ENCODE measurements around the gene EFTUD2.

EFTUD2 gene

GRCh38 chr17:44887016-44887415 is 12.2 kb downstream of the EFTUD2 start:
- no peak for DNase-seq

GRCh38 chr17:44884941-44885340 is 14.3 kb downstream of the EFTUD2 start:
- DNase-seq: no peak

DNA sequence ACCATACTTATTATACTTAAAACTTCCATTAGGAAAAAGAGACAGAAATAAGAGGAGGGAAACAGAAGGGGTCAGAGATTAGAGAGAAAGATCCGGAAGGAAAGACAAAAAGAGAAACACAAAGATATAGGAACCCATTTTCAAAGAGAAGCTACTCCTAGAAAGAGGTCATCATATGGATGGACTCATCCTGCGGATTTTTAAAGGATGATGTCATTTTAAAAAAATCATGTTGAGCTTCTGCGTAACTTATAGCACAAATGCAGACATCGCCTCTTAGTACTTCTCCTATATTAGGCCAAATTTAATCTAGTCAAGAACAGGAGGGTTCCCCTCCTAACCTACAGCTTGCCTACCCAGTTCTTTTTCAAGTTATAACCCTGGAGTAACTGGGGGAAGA is 18.1 kb downstream of the EFTUD2 start:
- no peak for DNase-seq

GRCh38 chr17:44880062-44880461 is 19.2 kb downstream of the EFTUD2 start:
- DNase-seq: no peak

DNA sequence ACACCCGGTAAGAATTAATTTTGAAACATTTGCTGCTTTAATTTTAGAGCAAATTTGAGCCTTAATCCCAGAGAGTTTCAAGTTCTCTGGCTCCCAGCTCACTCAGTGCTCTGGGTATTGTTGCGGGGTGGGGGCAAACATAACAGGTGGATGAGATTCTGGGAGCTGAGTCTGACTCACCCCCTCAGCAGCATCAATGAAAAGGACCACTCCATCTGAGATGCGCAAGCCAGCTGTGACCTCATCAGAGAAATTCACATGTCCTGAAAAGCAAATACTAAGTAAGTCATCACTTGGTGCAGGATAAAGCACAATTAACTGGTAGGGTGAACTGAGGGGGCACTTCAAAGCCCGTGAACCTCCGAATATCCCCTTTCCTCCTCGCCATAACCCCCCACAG is 19.9 kb downstream of the EFTUD2 start:
- no peak for DNase-seq

- no peak for DNase-seq
These were observed 20.5 kb downstream of the EFTUD2 start for GRCh38 chr17:44878627-44879221.

DNA sequence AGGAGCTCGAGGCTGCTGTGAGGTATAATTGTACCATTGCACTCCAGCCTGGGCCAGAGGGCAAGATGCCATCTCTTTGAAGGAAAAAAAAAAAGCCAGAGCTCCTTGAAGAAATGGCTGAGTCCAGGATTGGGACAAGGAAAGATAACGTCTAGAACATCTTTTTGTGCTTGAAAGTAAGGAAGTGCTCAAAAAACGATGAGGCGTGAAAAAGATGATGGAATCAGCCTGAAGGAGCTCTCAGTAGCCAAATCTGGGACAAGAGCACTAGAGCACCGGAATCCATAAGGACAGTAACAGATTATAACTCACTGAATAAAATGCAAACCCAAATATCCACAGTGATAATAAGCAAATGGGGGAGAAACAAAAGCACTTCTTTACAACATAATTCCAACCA is 22.1 kb downstream of the EFTUD2 start:
- no peak for DNase-seq

- DNase-seq: no peak
These were observed 23.5 kb downstream of the EFTUD2 start for GRCh38 chr17:44875761-44876160.

GRCh38 chr17:44872131-44872768 is 27.0 kb downstream of the EFTUD2 start:
- DNase-seq: no peak

DNA sequence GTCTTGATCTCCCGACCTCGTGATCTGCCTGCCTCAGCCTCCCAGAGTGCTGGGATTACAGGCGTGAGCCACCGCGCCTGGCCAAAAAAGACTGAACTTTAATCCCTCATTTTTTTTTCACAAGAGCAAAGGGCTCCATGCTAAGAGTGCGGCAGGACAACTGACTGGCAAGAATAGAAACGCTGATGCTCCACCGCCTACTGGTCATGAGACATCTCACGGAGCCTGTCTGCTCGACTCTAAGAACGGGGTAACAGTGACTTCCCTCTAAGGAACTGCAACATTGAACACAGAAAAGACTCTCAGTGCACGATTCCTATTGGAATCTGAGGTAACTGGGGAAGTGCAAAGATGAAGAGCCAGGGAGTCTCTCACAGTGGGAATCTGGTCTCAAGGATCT is 27.7 kb downstream of the EFTUD2 start:
- DNase-seq: no peak

DNA sequence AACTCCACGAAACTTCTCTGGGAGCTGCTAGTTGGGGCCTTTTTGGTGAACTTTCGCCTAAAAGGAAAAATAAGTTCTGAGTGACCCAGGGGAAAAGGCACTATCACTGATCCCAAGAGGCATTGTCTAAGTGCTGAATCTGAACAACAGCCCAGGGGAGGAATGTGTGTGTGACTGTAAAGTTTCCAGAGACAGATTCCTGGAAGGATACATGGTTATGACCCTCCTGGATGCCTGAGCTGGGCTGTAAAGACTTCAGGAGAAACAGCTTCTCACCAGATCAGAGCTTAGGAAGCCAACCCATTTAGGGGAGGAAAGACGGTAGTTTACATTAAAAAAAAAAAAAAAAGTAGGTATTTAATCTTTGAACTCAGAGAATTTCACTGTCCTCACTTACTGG is 31.4 kb downstream of the EFTUD2 start:
- peak; percentile 71 for DNase-seq

DNA sequence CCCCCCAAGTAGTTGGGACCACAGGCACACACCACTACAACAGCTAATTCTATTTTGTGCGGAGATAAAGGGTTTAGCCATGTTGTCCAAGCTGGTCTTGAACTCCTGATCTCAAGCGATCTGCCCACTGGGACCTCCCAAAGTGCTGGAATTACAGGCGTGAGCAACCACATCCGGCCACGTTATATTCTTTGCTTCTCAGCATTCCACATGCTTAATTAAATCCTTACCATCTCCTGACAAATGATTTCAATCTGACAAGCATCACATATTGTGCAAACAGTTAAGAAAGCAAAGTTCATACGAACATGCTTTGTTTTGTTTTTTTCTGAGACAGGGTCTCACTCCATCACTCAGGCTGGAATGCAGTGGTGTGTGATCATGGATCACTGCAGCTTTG is 33.3 kb downstream of the EFTUD2 start:
- no peak for DNase-seq

DNA sequence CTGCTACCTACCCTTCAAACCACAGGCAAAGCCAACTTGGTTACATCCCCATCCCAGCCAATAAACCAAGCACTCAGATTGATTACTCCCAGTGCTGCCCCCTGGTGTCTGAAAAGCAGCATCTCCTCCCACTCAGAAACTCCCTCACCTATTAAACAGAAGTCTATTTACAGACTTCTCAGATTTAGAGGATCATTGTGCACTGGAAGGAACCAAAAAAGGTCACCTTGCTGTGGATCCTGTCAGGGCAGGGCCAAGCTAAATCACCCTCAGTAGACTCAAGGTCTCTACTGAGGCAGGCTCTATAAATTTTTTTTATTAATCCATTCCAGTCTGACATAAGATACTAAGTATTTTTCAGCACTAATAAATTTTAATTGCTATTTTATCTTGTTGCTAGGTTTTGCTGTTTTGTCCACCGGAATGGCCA is 34.0 kb downstream of the EFTUD2 start:
- DNase-seq: peak; percentile 83

- DNase-seq: no peak
These were observed 34.4 kb downstream of the EFTUD2 start for GRCh38 chr17:44864831-44865230.

DNA sequence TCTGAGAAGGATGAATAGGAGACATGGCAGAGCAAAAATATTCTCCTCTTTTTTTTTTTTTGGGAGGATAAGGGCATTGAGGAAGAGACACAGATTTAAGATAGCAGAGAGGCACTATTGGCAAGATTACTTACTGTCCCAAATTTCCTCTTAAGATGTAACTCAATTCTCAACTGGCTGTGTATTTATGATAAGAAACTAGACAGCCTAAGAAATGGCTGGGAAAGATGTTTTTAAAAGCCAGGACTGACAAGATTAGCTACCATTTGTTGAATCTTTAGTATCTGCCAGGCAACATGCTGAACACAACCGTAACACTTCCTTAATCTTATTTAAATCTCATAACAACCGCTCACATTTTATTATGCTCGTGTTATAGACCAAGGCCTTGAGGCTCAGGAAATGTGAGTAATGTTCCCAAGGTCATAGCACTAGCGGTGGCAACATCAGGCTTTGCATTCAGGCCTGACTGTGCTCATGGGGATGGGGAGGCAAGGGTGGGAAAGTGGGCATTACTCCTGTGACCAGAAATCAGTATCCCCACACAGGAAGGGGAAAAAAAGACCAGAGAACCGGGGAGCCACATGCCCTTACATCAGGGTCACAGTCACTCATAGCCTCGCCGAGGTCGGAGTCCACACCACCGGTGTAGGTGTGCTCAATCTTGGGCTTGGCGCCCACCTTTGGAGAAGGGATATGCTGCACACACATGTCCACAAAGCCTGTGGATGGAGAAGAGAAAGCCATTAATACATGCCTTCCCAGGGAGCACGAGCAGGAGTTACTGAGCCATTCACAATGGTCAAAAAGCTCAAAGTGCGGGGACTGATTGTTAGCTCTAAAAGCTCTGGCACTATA is 36.0 kb downstream of the EFTUD2 start:
- no peak for DNase-seq

DNA sequence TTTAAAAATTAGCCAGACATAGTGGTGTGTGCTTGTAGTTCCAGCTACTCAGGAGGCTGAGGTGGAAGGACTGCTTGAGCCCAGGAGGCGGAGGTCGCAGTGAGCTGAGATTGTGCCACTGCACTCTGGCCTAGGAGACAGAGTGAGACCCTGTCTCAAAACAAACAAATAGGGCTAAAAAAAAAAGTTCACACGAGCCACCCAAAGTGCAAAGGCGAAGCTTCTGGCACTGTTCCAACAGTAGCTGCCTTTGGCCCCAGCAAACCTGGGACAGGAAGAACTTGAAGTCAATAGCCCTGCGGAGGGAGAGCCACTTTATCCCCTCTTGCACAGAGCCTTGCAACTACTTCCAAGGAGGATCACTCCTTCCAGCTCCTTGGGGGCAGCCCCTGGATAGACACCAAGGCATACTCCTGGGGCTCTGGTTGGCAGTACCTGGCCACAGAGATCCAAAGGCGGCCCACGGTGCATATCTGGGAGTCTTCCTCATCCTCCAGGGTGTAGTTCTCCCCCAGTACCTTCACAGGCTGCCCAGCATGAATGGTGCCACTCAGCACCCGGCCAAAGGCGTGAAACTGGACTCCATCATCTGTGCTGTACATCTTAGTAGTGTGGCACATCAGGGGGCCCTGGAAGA is 36.8 kb downstream of the EFTUD2 start:
- DNase-seq: no peak

GRCh38 chr17:44859701-44860100 is 39.5 kb downstream of the EFTUD2 start:
- no peak for DNase-seq

DNA sequence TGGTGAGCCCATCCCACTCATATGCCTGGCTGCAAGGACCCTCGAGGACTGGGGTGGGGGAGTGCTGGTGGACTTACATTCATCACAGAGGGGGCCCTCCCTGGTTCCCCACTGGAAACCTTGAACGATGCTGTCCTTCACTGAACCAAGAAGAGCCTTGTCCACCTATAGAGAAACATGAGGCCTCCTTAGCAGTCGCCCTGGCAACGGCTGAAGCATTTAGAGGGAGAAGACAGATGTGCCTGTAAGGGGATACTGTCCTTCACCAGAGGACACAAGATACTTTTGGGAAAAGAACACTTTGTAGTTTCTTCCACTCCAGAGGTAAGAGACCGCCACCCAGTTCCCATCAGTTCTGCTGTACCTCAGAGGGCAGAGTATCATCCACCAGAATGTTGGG is 45.1 kb downstream of the EFTUD2 start:
- no peak for DNase-seq

DNA sequence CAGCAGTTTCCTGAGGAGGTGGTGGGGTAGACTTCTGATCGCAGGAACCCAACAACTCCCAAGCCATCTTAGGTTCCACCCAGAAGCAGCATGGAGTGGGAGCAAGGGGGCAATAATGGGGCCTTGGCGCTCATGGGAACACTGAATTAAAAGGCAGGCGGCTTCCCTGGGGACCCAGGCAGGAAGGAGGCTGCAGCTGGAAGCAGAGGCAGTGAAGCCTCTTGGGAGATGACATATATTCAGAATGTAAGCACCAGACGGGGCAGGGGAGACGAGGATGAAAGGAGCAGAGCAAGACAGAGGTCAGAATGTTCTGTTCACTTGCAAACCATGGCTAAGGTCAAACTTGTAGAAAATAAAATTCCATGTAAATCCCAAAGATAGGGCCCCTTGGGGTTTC is 48.6 kb downstream of the EFTUD2 start:
- DNase-seq: no peak

DNA sequence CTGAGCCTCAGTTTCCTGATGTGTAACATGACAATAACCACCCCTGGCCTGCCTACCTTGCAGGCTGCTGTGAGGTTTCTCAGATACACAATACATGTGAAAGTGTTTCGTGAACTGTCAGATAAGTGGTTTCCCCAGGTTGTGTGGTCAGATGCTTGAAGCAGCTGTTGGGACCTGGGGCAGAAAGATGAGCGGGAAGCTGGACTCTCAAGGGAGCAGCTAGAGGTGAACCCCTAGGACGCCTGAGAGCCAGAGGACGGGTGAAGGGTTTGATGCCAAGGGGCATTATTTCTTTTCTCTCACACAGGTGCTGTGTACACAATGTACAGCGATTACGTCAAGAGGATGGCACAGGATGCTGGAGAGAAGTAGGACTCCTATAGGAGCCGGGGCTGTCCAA is 49.2 kb downstream of the EFTUD2 start:
- DNase-seq: no peak

DNA sequence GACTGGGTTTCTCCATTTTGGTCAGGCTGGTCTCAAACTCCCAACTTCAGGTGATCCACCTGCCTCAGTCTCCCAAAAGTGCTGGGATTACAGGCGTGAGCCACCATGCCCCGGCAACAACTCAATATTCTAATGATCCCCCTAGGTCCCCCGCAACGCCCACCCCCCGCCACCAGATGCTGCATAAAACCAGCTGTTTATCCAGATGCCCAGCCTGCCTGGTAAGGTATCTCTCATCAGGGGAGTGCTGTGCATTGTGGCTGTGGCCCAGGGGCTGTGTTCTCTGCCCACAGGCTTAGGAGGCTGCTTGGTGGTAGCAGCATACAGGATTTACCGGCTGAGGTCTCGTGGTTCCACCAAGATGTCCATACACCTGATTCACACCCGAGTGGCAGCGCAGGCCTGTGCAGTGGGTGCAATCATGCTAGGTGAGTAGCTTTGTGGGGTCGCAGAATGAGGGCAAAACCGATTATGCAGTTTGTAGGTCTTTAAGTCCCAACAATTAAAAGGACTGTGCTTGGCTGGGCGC is 50.2 kb downstream of the EFTUD2 start:
- no peak for DNase-seq

- DNase-seq: no peak
These were observed 50.9 kb downstream of the EFTUD2 start for GRCh38 chr17:44848257-44848795.

- DNase-seq: no peak
These were observed 51.7 kb downstream of the EFTUD2 start, which contains the start of gene HIGD1B for GRCh38 chr17:44847586-44847985. Gene HIGD1B, plus strand, starts transcription at chr17:44847883. Its CDS starts 270 bp downstream, at chr17:44848153.
